ENCODE results near the gene CRACR2A. TPM values are rescaled to one million over a fixed set of nuclear protein-coding genes. Genes with fewer than 3 reads are reported as not detected.
A peak's percentile ranks its signal among the peaks of the same experiment; 100 is the strongest.

Gene CRACR2A
- total and polyA plus RNA-seq, 9 of the 15 experiments (the other 6 are each of a cell fraction or from before 2014, with no cell fraction given), result 2.1 to 15.1 (median 10.4) TPM

- TF ChIP-seq SMAD3 (CRISPR knock-in tag; conservative IDR thresholded peaks at IDR 0.05), result peak; percentile 90
- no peak for TF ChIP-seq MTF1 (CRISPR knock-in tag; IDR thresholded peaks at IDR 0.05; ENCODE audit: borderline replicate concordance)
- peak; percentile 77; the same call in 1 of the 2 replicates for TF ChIP-seq ZNF41 (CRISPR knock-in tag; conservative IDR thresholded peaks at IDR 0.05)
- no peak for TF ChIP-seq STAT6 (CRISPR knock-in tag; IDR thresholded peaks at IDR 0.05)
- 0 out of 2 replicates have a peak, but pooled peaks have one; percentile 15 for TF ChIP-seq PKNOX1 (IDR thresholded peaks at IDR 0.05)
- TF ChIP-seq L3MBTL2 (IDR thresholded peaks at IDR 0.05), result no peak
- no peak for TF ChIP-seq ZNF77 (CRISPR knock-in tag; IDR thresholded peaks at IDR 0.05)
- TF ChIP-seq SRSF7 (optimal IDR thresholded peaks at IDR 0.05; ENCODE audit: low read depth, low read length), result no peak
- TF ChIP-seq REST (IDR thresholded peaks at IDR 0.05; ENCODE audit: borderline replicate concordance), result no peak
- no peak for TF ChIP-seq REST (CRISPR knock-in tag; IDR thresholded peaks at IDR 0.05; ENCODE audit: low read depth)
- no peak for TF ChIP-seq ZBTB7A (IDR thresholded peaks at IDR 0.05; ENCODE audit: borderline replicate concordance, control insufficient read depth, low read depth, low read length)
- peak; percentile 76 for TF ChIP-seq NFE2 (IDR thresholded peaks at IDR 0.05; ENCODE audit: low read depth)
- no peak for TF ChIP-seq SIX5 (IDR thresholded peaks at IDR 0.05; ENCODE audit: borderline replicate concordance in 1 of 2, insufficient read depth in 1 of 2, low read depth in 1 of 2, low read length in 2 of 2)
- peak; percentile 75 for TF ChIP-seq KLF13 (tag; IDR thresholded peaks at IDR 0.05; ENCODE audit: borderline replicate concordance, low read depth)
- no peak for TF ChIP-seq HMG20B (CRISPR knock-in tag; IDR thresholded peaks at IDR 0.05)
Measured at GRCh38 chr12:3684449-3685051, 68.4 kb downstream of the CRACR2A start (continued).

Data from K562 (cell line).